Brain microvascular endothelial cell (primary cell): Measurements from ENCODE around the gene LMF1.

Experiments
- DNase-seq: peaks from one replicate; pipeline ENCODE4 v3.0.0-alpha.2; 2020
- H3K27ac ChIP-seq: fragments of 250-450 bp; sonication (Bioruptor Pico); 2 replicates; pipeline ENCODE4 v1.5.1; 2020; ENCODE audit warnings: mild to moderate bottlenecking, moderate library complexity
- H3K27me3 ChIP-seq: fragments of 250-450 bp; sonication (Bioruptor Pico); replicated peaks from 2 replicates; pipeline ENCODE4 v1.5.1; 2020; ENCODE audit warnings: mild to moderate bottlenecking
- H3K36me3 ChIP-seq: fragments of 250-450 bp; sonication (Bioruptor Pico); replicated peaks from 2 replicates; pipeline ENCODE4 v1.5.1; 2020; ENCODE audit warnings: mild to moderate bottlenecking
- H3K4me3 ChIP-seq: 2 replicates; pipeline ENCODE4 v1.5.1; 2011; ENCODE audit warnings: low read depth, mild to moderate bottlenecking, control low read depth, low read length, moderate library complexity
- CTCF ChIP-seq: IDR thresholded peaks from 2 replicates; pipeline ENCODE4 v1.5.1; 2011; ENCODE audit warnings: low read depth, mild to moderate bottlenecking, moderate library complexity, low read length, control low read depth, inconsistent platforms; ENCODE audit errors: missing control alignments
- in situ Hi-C: cut with HindIII; loops from 2 replicates; pipeline ENCODE4 v1.10.0; 2017; ENCODE audit warnings: low sequenced_read_pairs, low pct_ligation_motif_present

LMF1 gene

GRCh38 chr16:990516-991291, 19.9 kb upstream of the LMF1 start:
- peaks cover 4% of the 10 kb centered on the region for H3K27me3 ChIP-seq
- in situ Hi-C loops: loop anchor here (25.0 kb wide), 2 partner anchors 153 to 278 kb away; partner anchors contain the start of genes ANTKMT, FBXL16 and METRN
- TF ChIP-seq CTCF: no peak
- no peak overlapping the region for H3K4me3 ChIP-seq
- DNase-seq: no peak
- no peaks in the 10 kb centered on the region for H3K36me3 ChIP-seq
- no peak overlapping the region for H3K27ac ChIP-seq

- Histone ChIP-seq H3K36me3 (no peaks in the 10 kb centered on the region), H3K4me3 (no peak overlapping the region), H3K27me3 (peaks cover 10% of the 10 kb centered on the region), H3K27ac (no peak overlapping the region)
- no peak for DNase-seq
- TF ChIP-seq CTCF: no peak
- in situ Hi-C loops: loop anchor here (25.0 kb wide), 2 partner anchors 152 to 277 kb away; partner anchors contain the start of genes ANTKMT, FBXL16 and METRN
These were observed 18.6 kb upstream of the LMF1 start for GRCh38 chr16:989354-989814.

GRCh38 chr16:988471-989353, 17.9 kb upstream of the LMF1 start:
- in situ Hi-C loops: loop anchor here (25.0 kb wide), 2 partner anchors 151 to 276 kb away; partner anchors contain the start of genes ANTKMT, FBXL16 and METRN
- Histone ChIP-seq H3K36me3 (no peaks in the 10 kb centered on the region), H3K4me3 (no peak overlapping the region), H3K27ac (no peak overlapping the region), H3K27me3 (peaks cover 14% of the 10 kb centered on the region)
- no peak for DNase-seq
- no peak for TF ChIP-seq CTCF

GRCh38 chr16:987906-988305, 17.1 kb upstream of the LMF1 start:
- peaks cover 22% of the 10 kb centered on the region for H3K27me3 ChIP-seq
- no peak overlapping the region for H3K27ac ChIP-seq
- TF ChIP-seq CTCF: no peak
- in situ Hi-C loops: loop anchor here (25.0 kb wide), 2 partner anchors 151 to 276 kb away; partner anchors contain the start of genes ANTKMT, FBXL16 and METRN
- H3K4me3 ChIP-seq: no peak overlapping the region
- DNase-seq: no peak
- H3K36me3 ChIP-seq: no peaks in the 10 kb centered on the region

- peaks cover 30% of the 10 kb centered on the region for H3K27me3 ChIP-seq
- DNase-seq: no peak
- in situ Hi-C loops: loop anchor here (25.0 kb wide), 2 partner anchors 150 to 275 kb away; partner anchors contain the start of genes ANTKMT, FBXL16 and METRN
- H3K27ac ChIP-seq: no peak overlapping the region
- no peaks in the 10 kb centered on the region for H3K36me3 ChIP-seq
- no peak for TF ChIP-seq CTCF
- H3K4me3 ChIP-seq: no peak overlapping the region
These were observed 16.3 kb upstream of the LMF1 start for GRCh38 chr16:986925-987582.
